Measurements from ENCODE around the gene SPINK1.

- TF ChIP-seq PATZ1 (CRISPR knock-in tag; IDR thresholded peaks at IDR 0.05; ENCODE audit: borderline replicate concordance) (no peak), PPARA (CRISPR knock-in tag; IDR thresholded peaks at IDR 0.05; ENCODE audit: borderline replicate concordance) (no peak), ZNF70 (CRISPR knock-in tag; IDR thresholded peaks at IDR 0.05) (no peak), ZNF8 (CRISPR knock-in tag; IDR thresholded peaks at IDR 0.05) (no peak), RARB (CRISPR knock-in tag; IDR thresholded peaks at IDR 0.05) (no peak)
- TF ChIP-seq, protein P1, sequence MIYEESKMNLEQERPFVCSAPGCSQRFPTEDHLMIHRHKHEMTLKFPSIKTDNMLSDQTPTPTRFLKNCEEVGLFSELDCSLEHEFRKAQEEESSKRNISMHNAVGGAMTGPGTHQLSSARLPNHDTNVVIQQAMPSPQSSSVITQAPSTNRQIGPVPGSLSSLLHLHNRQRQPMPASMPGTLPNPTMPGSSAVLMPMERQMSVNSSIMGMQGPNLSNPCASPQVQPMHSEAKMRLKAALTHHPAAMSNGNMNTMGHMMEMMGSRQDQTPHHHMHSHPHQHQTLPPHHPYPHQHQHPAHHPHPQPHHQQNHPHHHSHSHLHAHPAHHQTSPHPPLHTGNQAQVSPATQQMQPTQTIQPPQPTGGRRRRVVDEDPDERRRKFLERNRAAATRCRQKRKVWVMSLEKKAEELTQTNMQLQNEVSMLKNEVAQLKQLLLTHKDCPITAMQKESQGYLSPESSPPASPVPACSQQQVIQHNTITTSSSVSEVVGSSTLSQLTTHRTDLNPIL (CRISPR knock-in tag; IDR thresholded peaks at IDR 0.05; ENCODE audit: low read depth), result no peak
Observed at GRCh38 chr5:147791181-147791580, 40.3 kb downstream of the SPINK1 start.

Data from SK-N-SH treated with all-trans-retinoic acid at 6 μM for 48 hours (cell line).